ENCODE results near the gene ABLIM1. TPM values are rescaled to one million over a fixed set of nuclear protein-coding genes. Genes with fewer than 3 reads are reported as not detected.

The ABLIM1 gene
- total and polyA plus RNA-seq, 2 of the 13 experiments (the other 11 are each of a cell fraction or from before 2014, with no cell fraction given): 59.4 to 92.7 TPM

DNA sequence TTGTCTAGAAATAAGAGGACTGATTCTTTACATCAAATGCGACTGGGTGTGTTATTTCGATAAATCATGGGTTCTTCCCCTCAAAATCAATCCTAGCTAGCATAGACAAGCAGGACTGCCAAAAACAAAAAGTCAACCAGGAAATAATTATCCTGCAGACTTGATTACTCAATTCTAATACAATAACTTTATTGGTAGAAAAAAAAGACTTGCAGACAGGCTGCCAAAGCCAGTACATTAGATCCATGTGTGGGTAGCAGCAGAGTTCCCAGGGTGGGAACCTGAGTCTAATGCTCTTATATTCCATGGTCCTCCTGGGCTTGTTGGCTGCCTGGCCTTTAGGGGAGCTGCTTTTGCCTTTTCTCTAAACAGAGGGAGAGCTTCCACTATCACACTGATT, 261.6 kb downstream of the ABLIM1 start:
- BruUV-seq (replicated peaks): no TSS peak
- CTCF ChIA-PET (ENCODE audit: low intra/inter-chr PET ratio, low total read pairs): no interaction called here

DNA sequence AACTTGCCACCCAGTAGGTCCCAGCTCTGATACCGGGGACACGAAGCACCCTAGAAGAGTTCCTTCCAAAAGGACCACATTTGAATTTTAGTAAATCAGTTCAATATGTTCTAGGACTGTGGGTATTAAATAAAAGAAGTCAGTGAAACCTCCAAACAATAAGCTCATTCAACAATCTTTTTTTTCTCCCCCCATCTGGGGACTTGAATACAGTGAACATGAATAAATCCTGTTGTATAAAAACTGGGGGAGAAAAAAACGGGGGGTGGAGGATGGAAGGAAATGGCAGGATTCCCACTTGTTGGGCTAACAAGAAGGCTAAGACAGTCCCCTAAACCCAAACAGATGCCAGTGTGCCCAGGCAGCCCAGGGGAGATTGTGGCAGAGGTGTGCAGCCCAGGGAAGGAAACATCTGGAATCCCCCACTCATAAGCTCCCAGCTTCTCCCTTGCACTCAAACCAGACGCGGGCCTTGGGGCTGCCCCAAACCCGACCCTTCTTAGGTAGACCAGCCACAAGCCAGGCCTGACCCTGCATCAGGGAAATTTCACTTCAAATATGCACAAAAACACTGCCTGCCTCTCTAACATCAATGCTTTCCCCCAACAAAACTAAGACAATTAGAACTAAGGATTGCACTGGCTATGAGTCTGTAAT, 262.6 kb downstream of the ABLIM1 start:
- H3K9me3 ChIP-seq (ENCODE audit: low read length): no peaks in the 10 kb centered on the region
- H3K4me1 ChIP-seq (ENCODE audit: insufficient read depth, low read length): no peaks in the 10 kb centered on the region
- ATAC-seq (no peak), DNase-seq (ENCODE audit: low spot score) (no peak), FAIRE-seq (no peak)
- CTCF ChIA-PET (ENCODE audit: low intra/inter-chr PET ratio, low total read pairs): no interaction called here
- in situ Hi-C loops (cut with HindIII; ENCODE audit: extremely low pct_ligation_motif_present, low pct_unique_long_range_greater_than_20kb): no loop called here
- H3K79me2 ChIP-seq (ENCODE audit: insufficient read depth, low read length): no peaks in the 10 kb centered on the region
- H3K36me3 ChIP-seq (replicated peaks in 1 of 2; ENCODE audit: control insufficient read depth in 1 of 2, insufficient read depth in 2 of 2, low read length in 2 of 2): no peaks in the 10 kb centered on the region
- no peak overlapping the region for H3K4me2 ChIP-seq (ENCODE audit: low read depth, low read length)
- H3K27me3 ChIP-seq (ENCODE audit: control insufficient read depth in 1 of 2, insufficient read depth in 2 of 2, low read length in 2 of 2): peaks cover 5 to 75% of the 10 kb centered on the region in 2 experiments; a peak in 4 of 5 replicates
- no peak overlapping the region for H3K4me3 ChIP-seq (replicated peaks in 1 of 3; ENCODE audit: insufficient read depth in 1 of 3, low read depth in 2 of 3, low read length in 3 of 3)
- no peak overlapping the region for H3K9ac ChIP-seq (ENCODE audit: insufficient read depth, low read depth, low read length)
- H3K27ac ChIP-seq (ENCODE audit: extremely low read length, insufficient read depth, low read length): no peak overlapping the region
- BruUV-seq (replicated peaks): no TSS peak
- WGBS (ENCODE audit: low lambda C conversion rate): 4% methylated on average over 6 of the region's 6 CpGs
- no peak overlapping the region for H2AFZ ChIP-seq (ENCODE audit: low read length)
- H4K20me1 ChIP-seq (ENCODE audit: insufficient read depth, low read length): no peaks in the 10 kb centered on the region
- POLR2A ChIA-PET: no interaction called here
- intact Hi-C loops (cut with micrococcal nuclease; ENCODE audit: unreplicated experiment): no loop called here
- TF ChIP-seq, protein P1, sequence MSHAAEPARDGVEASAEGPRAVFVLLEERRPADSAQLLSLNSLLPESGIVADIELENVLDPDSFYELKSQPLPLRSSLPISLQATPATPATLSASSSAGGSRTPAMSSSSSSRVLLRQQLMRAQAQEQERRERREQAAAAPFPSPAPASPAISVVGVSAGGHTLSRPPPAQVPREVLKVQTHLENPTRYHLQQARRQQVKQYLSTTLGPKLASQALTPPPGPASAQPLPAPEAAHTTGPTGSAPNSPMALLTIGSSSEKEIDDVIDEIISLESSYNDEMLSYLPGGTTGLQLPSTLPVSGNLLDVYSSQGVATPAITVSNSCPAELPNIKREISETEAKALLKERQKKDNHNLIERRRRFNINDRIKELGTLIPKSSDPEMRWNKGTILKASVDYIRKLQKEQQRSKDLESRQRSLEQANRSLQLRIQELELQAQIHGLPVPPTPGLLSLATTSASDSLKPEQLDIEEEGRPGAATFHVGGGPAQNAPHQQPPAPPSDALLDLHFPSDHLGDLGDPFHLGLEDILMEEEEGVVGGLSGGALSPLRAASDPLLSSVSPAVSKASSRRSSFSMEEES (CRISPR knock-in tag; IDR thresholded peaks at IDR 0.05): no peak
- no peak for TF ChIP-seq KLF15 (CRISPR knock-in tag; IDR thresholded peaks at IDR 0.05; ENCODE audit: borderline replicate concordance)
- TF ChIP-seq, protein P2, sequence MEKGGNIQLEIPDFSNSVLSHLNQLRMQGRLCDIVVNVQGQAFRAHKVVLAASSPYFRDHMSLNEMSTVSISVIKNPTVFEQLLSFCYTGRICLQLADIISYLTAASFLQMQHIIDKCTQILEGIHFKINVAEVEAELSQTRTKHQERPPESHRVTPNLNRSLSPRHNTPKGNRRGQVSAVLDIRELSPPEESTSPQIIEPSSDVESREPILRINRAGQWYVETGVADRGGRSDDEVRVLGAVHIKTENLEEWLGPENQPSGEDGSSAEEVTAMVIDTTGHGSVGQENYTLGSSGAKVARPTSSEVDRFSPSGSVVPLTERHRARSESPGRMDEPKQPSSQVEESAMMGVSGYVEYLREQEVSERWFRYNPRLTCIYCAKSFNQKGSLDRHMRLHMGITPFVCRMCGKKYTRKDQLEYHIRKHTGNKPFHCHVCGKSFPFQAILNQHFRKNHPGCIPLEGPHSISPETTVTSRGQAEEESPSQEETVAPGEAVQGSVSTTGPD (CRISPR knock-in tag; IDR thresholded peaks at IDR 0.05): no peak
- no peak for TF ChIP-seq NFRKB (IDR thresholded peaks at IDR 0.05)
- TF ChIP-seq, protein P3, sequence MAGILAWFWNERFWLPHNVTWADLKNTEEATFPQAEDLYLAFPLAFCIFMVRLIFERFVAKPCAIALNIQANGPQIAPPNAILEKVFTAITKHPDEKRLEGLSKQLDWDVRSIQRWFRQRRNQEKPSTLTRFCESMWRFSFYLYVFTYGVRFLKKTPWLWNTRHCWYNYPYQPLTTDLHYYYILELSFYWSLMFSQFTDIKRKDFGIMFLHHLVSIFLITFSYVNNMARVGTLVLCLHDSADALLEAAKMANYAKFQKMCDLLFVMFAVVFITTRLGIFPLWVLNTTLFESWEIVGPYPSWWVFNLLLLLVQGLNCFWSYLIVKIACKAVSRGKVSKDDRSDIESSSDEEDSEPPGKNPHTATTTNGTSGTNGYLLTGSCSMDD (CRISPR knock-in tag; IDR thresholded peaks at IDR 0.05): no peak
- TF ChIP-seq, protein P4, sequence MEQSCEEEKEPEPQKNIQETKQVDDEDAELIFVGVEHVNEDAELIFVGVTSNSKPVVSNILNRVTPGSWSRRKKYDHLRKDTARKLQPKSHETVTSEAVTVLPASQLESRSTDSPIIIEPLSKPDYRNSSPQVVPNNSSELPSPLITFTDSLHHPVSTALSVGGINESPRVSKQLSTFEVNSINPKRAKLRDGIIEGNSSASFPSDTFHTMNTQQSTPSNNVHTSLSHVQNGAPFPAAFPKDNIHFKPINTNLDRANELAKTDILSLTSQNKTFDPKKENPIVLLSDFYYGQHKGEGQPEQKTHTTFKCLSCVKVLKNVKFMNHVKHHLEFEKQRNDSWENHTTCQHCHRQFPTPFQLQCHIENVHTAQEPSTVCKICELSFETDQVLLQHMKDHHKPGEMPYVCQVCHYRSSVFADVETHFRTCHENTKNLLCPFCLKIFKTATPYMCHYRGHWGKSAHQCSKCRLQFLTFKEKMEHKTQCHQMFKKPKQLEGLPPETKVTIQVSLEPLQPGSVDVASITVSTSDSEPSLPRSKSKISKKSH (CRISPR knock-in tag; IDR thresholded peaks at IDR 0.05; ENCODE audit: borderline replicate concordance): no peak
- TF ChIP-seq TSC22D2 (CRISPR knock-in tag; IDR thresholded peaks at IDR 0.05; ENCODE audit: borderline replicate concordance): no peak
- TF ChIP-seq ZZZ3 (CRISPR knock-in tag; IDR thresholded peaks at IDR 0.05; ENCODE audit: borderline replicate concordance): no peak
- TF ChIP-seq ZNF766 (CRISPR knock-in tag; IDR thresholded peaks at IDR 0.05; ENCODE audit: borderline replicate concordance): no peak
- TF ChIP-seq BORCS8-MEF2B (CRISPR knock-in tag; IDR thresholded peaks at IDR 0.05): no peak
- TF ChIP-seq ZFP36L1 (CRISPR knock-in tag; IDR thresholded peaks at IDR 0.05): no peak
- no peak for TF ChIP-seq ZNF44 (CRISPR knock-in tag; IDR thresholded peaks at IDR 0.05)

More for the DNA sequence above, 261.6 kb downstream of the ABLIM1 start:
- POLR2A ChIA-PET: no interaction called here
- Histone ChIP-seq H2AFZ (ENCODE audit: low read length) (no peak overlapping the region), H3K9me3 (ENCODE audit: low read length) (no peaks in the 10 kb centered on the region), H3K4me2 (ENCODE audit: low read depth, low read length) (no peak overlapping the region), H3K79me2 (ENCODE audit: insufficient read depth, low read length) (no peaks in the 10 kb centered on the region), H3K4me3 (replicated peaks in 1 of 3; ENCODE audit: insufficient read depth in 1 of 3, low read depth in 2 of 3, low read length in 3 of 3) (no peak overlapping the region), H3K36me3 (replicated peaks in 1 of 2; ENCODE audit: control insufficient read depth in 1 of 2, insufficient read depth in 2 of 2, low read length in 2 of 2) (no peaks in the 10 kb centered on the region), H3K9ac (ENCODE audit: insufficient read depth, low read depth, low read length) (no peak overlapping the region), H3K27me3 (ENCODE audit: control insufficient read depth in 1 of 2, insufficient read depth in 2 of 2, low read length in 2 of 2) (peaks cover 5 to 78% of the 10 kb centered on the region in 2 experiments; a peak in 4 of 5 replicates), H3K27ac (ENCODE audit: extremely low read length, insufficient read depth, low read length) (no peak overlapping the region), H3K4me1 (ENCODE audit: insufficient read depth, low read length) (no peaks in the 10 kb centered on the region), H4K20me1 (ENCODE audit: insufficient read depth, low read length) (no peaks in the 10 kb centered on the region)
- intact Hi-C loops (cut with micrococcal nuclease; ENCODE audit: unreplicated experiment): no loop called here
- ATAC-seq: no peak
- WGBS (ENCODE audit: low lambda C conversion rate): 0% methylated on average over 2 of the region's 2 CpGs
- TF ChIP-seq ZNF660 (CRISPR knock-in tag; IDR thresholded peaks at IDR 0.05; ENCODE audit: borderline replicate concordance, low read depth): no peak
- FAIRE-seq: no peak
- DNase-seq (ENCODE audit: low spot score): no peak
- in situ Hi-C loops (cut with HindIII; ENCODE audit: extremely low pct_ligation_motif_present, low pct_unique_long_range_greater_than_20kb): no loop called here

All from HepG2 (cell line).